Mesenchymal stem cell (in vitro differentiated cells and primary cell): ENCODE results near the gene STK4.
"Not testable (repeated sequence)": the region's sequence is repeated elsewhere in the genome, so short reads cannot be mapped to it uniquely, and the experiment has no call there.

Source experiments
- DNase-seq: peaks from one replicate; pipeline ENCODE4 v3.0.0-alpha.2; 2013
- H2AFZ ChIP-seq: one replicate; pipeline ENCODE4 v1.6.1; 2013; ENCODE audit warnings: low read depth, mild to moderate bottlenecking, control low read depth, inconsistent platforms, low read length, moderate library complexity
- H2AK5ac ChIP-seq: 2 replicates; pipeline ENCODE4 v1.6.1; 2013; ENCODE audit warnings: low read length, moderate library complexity, mild to moderate bottlenecking, inconsistent platforms; ENCODE audit not compliant: severe bottlenecking
- H2BK120ac ChIP-seq: one replicate; pipeline ENCODE4 v1.6.1; 2013; ENCODE audit warnings: low read depth, mild to moderate bottlenecking, inconsistent platforms, low read length, moderate library complexity
- H2BK12ac ChIP-seq, 2 experiments: one replicate each; pipeline ENCODE4 v1.6.1; 2013; ENCODE audit warnings: inconsistent platforms in 2 of 2, low read length in 2 of 2, mild to moderate bottlenecking in 2 of 2, moderate library complexity in 2 of 2, control low read depth in 1 of 2
- H2BK15ac ChIP-seq: one replicate; pipeline ENCODE4 v1.6.1; 2013; ENCODE audit warnings: mild to moderate bottlenecking, low read depth, inconsistent platforms; ENCODE audit not compliant: poor library complexity, severe bottlenecking
- H2BK5ac ChIP-seq: 2 replicates; pipeline ENCODE4 v1.6.1; 2013; ENCODE audit warnings: low read depth, mild to moderate bottlenecking, low read length, control low read depth, inconsistent platforms; ENCODE audit not compliant: poor library complexity, severe bottlenecking
- H3K14ac ChIP-seq, 2 experiments: one replicate each; pipeline ENCODE4 v1.6.1; 2013; ENCODE audit warnings: inconsistent platforms in 2 of 2, low read length in 2 of 2, control low read depth in 1 of 2, mild to moderate bottlenecking in 1 of 2, moderate library complexity in 1 of 2
- H3K18ac ChIP-seq, 2 experiments: one replicate each; pipeline ENCODE4 v1.6.1; 2013; ENCODE audit warnings: inconsistent platforms in 2 of 2, low read length in 2 of 2, control low read depth in 1 of 2, low read depth in 1 of 2, mild to moderate bottlenecking in 1 of 2
- H3K23ac ChIP-seq, 2 experiments: one replicate each; pipeline ENCODE4 v1.6.1; 2013; ENCODE audit warnings: inconsistent platforms in 2 of 2, low read length in 2 of 2, mild to moderate bottlenecking in 2 of 2, moderate library complexity in 2 of 2, control low read depth in 1 of 2
- H3K27ac ChIP-seq: 2 replicates; pipeline ENCODE4 v1.5.1; 2013; ENCODE audit warnings: mild to moderate bottlenecking, moderate library complexity, low read length, control low read depth, inconsistent platforms; ENCODE audit not compliant: poor library complexity, severe bottlenecking
- H3K27me3 ChIP-seq, 2 experiments: 2 replicates each; pipeline versions ENCODE4 v1.6.1 to v1.7.0; 2013; ENCODE audit warnings: low read length in 2 of 2, mild to moderate bottlenecking in 2 of 2, moderate library complexity in 2 of 2, control low read depth in 1 of 2, inconsistent platforms in 1 of 2; ENCODE audit not compliant: control insufficient read depth in 1 of 2, insufficient read depth in 1 of 2
- H3K36me3 ChIP-seq, 2 experiments: 2 replicates each; pipeline versions ENCODE4 v1.6.1 to v1.7.0; 2013; ENCODE audit warnings: low read length in 2 of 2, control low read depth in 1 of 2, inconsistent platforms in 1 of 2, low read depth in 1 of 2, mild to moderate bottlenecking in 1 of 2; ENCODE audit not compliant: insufficient read depth in 2 of 2, control insufficient read depth in 1 of 2
- H3K4ac ChIP-seq, 2 experiments: one replicate each; pipeline ENCODE4 v1.6.1; 2013; ENCODE audit warnings: inconsistent platforms in 2 of 2, low read length in 2 of 2, mild to moderate bottlenecking in 2 of 2, moderate library complexity in 2 of 2, control low read depth in 1 of 2, low read depth in 1 of 2
- H3K4me1 ChIP-seq: 2 replicates; pipeline ENCODE4 v1.6.1; 2013; ENCODE audit warnings: low read depth, low read length, control low read depth; ENCODE audit not compliant: control insufficient read depth, insufficient read depth
- H3K4me2 ChIP-seq: 2 replicates; pipeline ENCODE4 v1.6.1; 2013; ENCODE audit warnings: low read length, mild to moderate bottlenecking, inconsistent platforms; ENCODE audit not compliant: poor library complexity, severe bottlenecking
- H3K4me3 ChIP-seq, 2 experiments: 2 replicates each; pipeline versions ENCODE4 v1.5.1 to v1.7.0; 2013; ENCODE audit warnings: low read length in 2 of 2, mild to moderate bottlenecking in 2 of 2, control low read depth in 1 of 2, low read depth in 1 of 2; ENCODE audit not compliant: insufficient read depth in 1 of 2
- H3K79me1 ChIP-seq: replicated peaks from 2 replicates; pipeline ENCODE4 v1.6.1; 2013; ENCODE audit warnings: mild to moderate bottlenecking, control low read depth, low read length, inconsistent platforms; ENCODE audit not compliant: poor library complexity, severe bottlenecking
- H3K9ac ChIP-seq: 2 replicates; pipeline ENCODE4 v1.7.0; 2013; ENCODE audit warnings: mild to moderate bottlenecking, low read length, moderate library complexity
- H3K9me3 ChIP-seq: 2 replicates; pipeline ENCODE4 v1.7.0; 2013; ENCODE audit warnings: mild to moderate bottlenecking, low read length; ENCODE audit not compliant: control insufficient read depth
- H4K8ac ChIP-seq: one replicate; pipeline ENCODE4 v1.6.1; 2013; ENCODE audit warnings: inconsistent platforms, mild to moderate bottlenecking, low read length, moderate library complexity
- H4K91ac ChIP-seq: one replicate; pipeline ENCODE4 v1.6.1; 2013; ENCODE audit warnings: mild to moderate bottlenecking, low read length, inconsistent platforms
- WGBS: methylation state at CpG from one replicate; pipeline ENCODE4 v1.1.7; 2013; ENCODE audit warnings: mixed read lengths; 5-methylcytosine and 5-hydroxymethylcytosine counted together

Gene STK4

DNA sequence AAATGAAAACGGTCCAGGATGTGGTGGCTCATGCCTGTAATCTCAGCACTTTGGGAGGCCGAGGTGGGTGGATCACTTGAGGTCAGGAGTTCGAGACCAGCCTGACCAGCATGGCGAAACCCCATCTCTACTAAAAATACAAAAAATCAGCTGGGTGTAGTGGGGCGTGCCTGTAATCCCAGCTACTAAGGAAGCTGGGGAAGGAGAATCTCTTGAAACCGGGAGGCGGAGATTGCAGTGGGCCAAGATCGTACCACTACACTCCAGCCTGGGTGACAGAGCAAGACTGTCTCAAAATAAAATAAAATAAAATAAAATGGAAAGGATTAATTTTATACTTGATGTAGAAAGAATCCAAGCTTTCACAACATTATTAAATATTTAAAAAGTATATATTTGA, 47.8 kb downstream of the STK4 start:
- 51% methylated on average over 5 of the region's 8 CpGs for WGBS
- H2BK12ac ChIP-seq, H3K4me3 ChIP-seq, H4K8ac ChIP-seq, H3K4me1 ChIP-seq, H3K9ac ChIP-seq, H3K27ac ChIP-seq, H3K9me3 ChIP-seq, H3K18ac ChIP-seq, H2BK120ac ChIP-seq, H2AK5ac ChIP-seq, H3K14ac ChIP-seq, H2BK15ac ChIP-seq, H3K23ac ChIP-seq, H2BK5ac ChIP-seq, H4K91ac ChIP-seq, H3K4me2 ChIP-seq, H2AFZ ChIP-seq, DNase-seq, H3K27me3 ChIP-seq, H3K79me1 ChIP-seq, H3K4ac ChIP-seq, H3K36me3 ChIP-seq: not testable (repeated sequence)

DNA sequence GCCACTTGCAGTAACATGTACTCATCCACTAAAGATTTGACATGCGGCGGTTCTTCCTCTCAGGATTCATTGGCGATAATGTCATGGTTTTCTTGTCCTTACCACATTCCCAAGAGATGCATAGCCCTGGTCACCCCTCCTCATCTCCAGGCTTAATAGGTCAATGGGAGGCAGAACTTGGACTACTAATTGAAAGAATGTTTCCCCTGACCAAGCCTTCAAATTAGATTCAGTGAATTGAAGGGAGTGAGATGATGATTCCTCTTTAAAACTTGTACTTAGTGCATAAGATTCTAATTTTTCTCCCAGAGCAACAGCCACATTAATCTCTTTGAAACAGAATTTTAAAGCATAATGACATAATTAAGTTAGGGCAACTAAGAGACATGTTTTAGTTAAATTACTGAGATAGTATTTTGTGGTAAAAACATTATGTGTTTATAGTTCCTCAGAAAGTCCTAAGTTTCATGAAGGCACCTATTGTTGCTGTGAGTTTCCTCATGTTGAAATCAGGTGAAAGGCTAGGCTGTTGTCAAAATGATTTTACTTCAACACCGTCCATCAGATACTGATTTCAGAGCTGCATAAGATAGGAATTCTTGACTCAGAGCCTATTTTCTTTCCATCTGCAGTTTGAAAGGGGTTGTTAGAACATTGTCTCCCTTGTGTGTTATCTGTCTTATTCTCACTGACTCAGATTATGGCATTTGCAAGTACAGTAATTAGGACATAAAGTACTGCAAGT, 48.5 kb downstream of the STK4 start:
- Histone ChIP-seq H2BK5ac (no peak overlapping the region), H3K36me3 (peaks cover 0 to 9% of the 10 kb centered on the region in 2 experiments), H4K91ac (no peak overlapping the region), H3K4me3 (no peak overlapping the region), H4K8ac (no peak overlapping the region), H3K27me3 (no peaks in the 10 kb centered on the region), H3K27ac (no peak overlapping the region), H2AFZ (no peak overlapping the region), H2BK15ac (no peak overlapping the region), H3K9ac (peak overlapping the region; percentile 21), H2BK120ac (no peak overlapping the region), H3K9me3 (no peaks in the 10 kb centered on the region), H3K4ac (no peak overlapping the region), H3K79me1 (peaks cover 5% of the 10 kb centered on the region), H3K18ac (no peak overlapping the region), H3K4me1 (peaks cover 1% of the 10 kb centered on the region), H2BK12ac (no peak overlapping the region), H3K23ac (no peak overlapping the region), H3K4me2 (no peak overlapping the region), H2AK5ac (no peak overlapping the region), H3K14ac (no peak overlapping the region)
- peak; percentile 60 for DNase-seq
- WGBS = no CpG with 5 or more reads among the region's 4 CpGs

DNA sequence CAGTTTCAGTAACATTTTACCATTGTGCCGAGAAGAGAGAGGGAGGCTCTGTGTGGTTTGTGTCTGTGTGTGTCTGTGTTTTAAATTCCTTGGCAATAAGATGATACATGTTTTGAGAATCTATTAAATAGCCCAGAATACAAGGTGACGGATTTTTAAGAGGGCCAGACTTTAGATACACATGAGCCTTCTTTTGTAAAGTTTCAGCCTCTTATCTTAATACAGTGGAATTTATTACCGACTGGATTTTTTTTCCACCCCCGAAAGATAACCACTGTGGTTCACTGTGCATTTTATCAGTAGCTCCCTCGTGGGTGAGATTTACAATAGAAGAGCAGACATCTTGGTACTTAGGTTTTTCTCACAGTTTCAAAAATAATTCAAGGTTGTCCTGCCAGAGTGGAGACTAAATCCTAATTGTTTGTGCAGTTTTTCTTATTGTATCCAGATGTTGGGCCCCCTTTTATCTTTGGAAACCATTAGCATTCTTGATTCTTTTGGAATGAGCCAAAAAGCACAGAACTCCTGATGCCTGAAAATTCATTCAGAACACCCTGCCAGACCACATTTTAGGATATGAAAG, 49.9 kb downstream of the STK4 start:
- WGBS = 38% methylated on average over 4 of the region's 5 CpGs
- H3K4me2 ChIP-seq = no peak overlapping the region
- H3K9ac ChIP-seq = peak overlapping the region; percentile 17
- DNase-seq = peak; percentile 19
- H2AK5ac ChIP-seq = no peak overlapping the region
- no peak overlapping the region for H3K23ac ChIP-seq
- H2BK5ac ChIP-seq = no peak overlapping the region
- H3K14ac ChIP-seq = no peak overlapping the region
- peaks cover 0 to 11% of the 10 kb centered on the region in 2 experiments for H3K36me3 ChIP-seq
- no peak overlapping the region for H2BK15ac ChIP-seq
- H4K8ac ChIP-seq = no peak overlapping the region
- H3K4me1 ChIP-seq = peaks cover 1% of the 10 kb centered on the region
- no peak overlapping the region for H3K27ac ChIP-seq
- no peak overlapping the region for H2BK12ac ChIP-seq
- no peak overlapping the region for H3K4ac ChIP-seq
- H3K79me1 ChIP-seq = peaks cover 6% of the 10 kb centered on the region
- H3K27me3 ChIP-seq = no peaks in the 10 kb centered on the region
- no peak overlapping the region for H4K91ac ChIP-seq
- H3K18ac ChIP-seq = no peak overlapping the region
- H3K9me3 ChIP-seq = no peaks in the 10 kb centered on the region
- H3K4me3 ChIP-seq = no peak overlapping the region
- no peak overlapping the region for H2AFZ ChIP-seq
- no peak overlapping the region for H2BK120ac ChIP-seq

DNA sequence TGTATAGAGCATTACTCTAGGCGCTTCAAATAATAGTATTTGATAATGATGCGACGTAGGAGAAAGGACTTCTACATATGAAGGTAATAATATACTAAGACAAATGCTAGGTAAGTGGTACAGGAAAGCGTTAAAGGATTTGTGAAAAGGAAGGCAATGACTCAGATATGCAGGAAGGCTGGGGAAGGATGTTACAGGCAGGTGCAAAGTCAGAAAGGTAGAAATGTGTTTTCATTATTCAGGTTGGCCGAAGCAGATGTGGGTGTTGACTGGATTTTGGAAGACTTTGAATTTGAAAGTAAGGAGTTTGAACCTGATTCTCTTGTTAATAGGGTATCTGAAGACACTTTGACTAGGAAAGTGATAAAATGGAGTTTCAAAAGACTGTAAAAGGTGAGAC, 51.0 kb downstream of the STK4 start:
- Histone ChIP-seq H3K9me3 (no peaks in the 10 kb centered on the region), H3K18ac (no peak overlapping the region), H2AFZ (no peak overlapping the region), H3K79me1 (peaks cover 6% of the 10 kb centered on the region), H3K4me3 (no peak overlapping the region), H4K8ac (no peak overlapping the region), H2BK120ac (no peak overlapping the region), H3K9ac (no peak overlapping the region), H4K91ac (no peak overlapping the region), H3K27me3 (no peaks in the 10 kb centered on the region), H2BK5ac (no peak overlapping the region), H3K4me2 (no peak overlapping the region), H3K23ac (no peak overlapping the region), H3K36me3 (peaks cover 0 to 15% of the 10 kb centered on the region in 2 experiments), H3K4me1 (no peaks in the 10 kb centered on the region), H2BK15ac (no peak overlapping the region), H3K4ac (no peak overlapping the region), H2AK5ac (no peak overlapping the region), H3K14ac (no peak overlapping the region), H3K27ac (no peak overlapping the region), H2BK12ac (no peak overlapping the region)
- no peak for DNase-seq
- 77% methylated on average over 5 of the region's 5 CpGs for WGBS
